Transverse colon (tissue), 4 donors: Measurements from ENCODE around the gene BBX. TPM values are rescaled to one million over a fixed set of nuclear protein-coding genes. Genes with fewer than 3 reads are reported as not detected.
"Not testable (repeated sequence)": the region's sequence is repeated elsewhere in the genome, so short reads cannot be mapped to it uniquely, and the experiment has no call there.

Source experiments
- DNase-seq: peaks from one replicate; pipeline ENCODE4 v3.0.0-alpha.2; 2019
- H3K27ac ChIP-seq, 4 donors: fragments of 200-600 bp; sonication (generic); 2 replicates each; pipeline ENCODE4 v1.5.1; 2016 to 2018; ENCODE audit warnings: inconsistent platforms in 4 of 4
- H3K27me3 ChIP-seq: fragments of 200-600 bp; sonication (generic); 2 replicates; pipeline ENCODE4 v1.5.1; 2017; ENCODE audit warnings: inconsistent platforms
- H3K36me3 ChIP-seq, 4 donors: fragments of 200-600 bp; sonication (generic); 2 replicates each; pipeline ENCODE4 v1.5.1; 2017 to 2019; ENCODE audit warnings: inconsistent platforms in 4 of 4
- H3K4me1 ChIP-seq, 4 donors: fragments of 200-600 bp; sonication (generic); 2 replicates each; pipeline ENCODE4 v1.5.1; 2017 to 2020; ENCODE audit warnings: inconsistent platforms in 4 of 4
- H3K4me3 ChIP-seq, 4 donors: fragments of 200-600 bp; sonication (generic); 1 replicate in 1 of 4; 2 replicates in 3 of 4; pipeline versions ENCODE4 v1.5.1 to v1.6.1; 2017 to 2019; ENCODE audit warnings: inconsistent platforms in 4 of 4
- H3K9me3 ChIP-seq, 2 donors: fragments of 200-600 bp; sonication (generic); 2 replicates each; pipeline ENCODE4 v1.5.1; 2017 to 2019; ENCODE audit warnings: inconsistent platforms in 2 of 2
- EP300 ChIP-seq: sonication (generic); formaldehyde crosslinking; IDR thresholded peaks from one replicate; pipeline ENCODE4 v1.6.1; 2017; ENCODE audit warnings: antibody characterized with exemption, low read depth
- POLR2A ChIP-seq: fragments of 450-650 bp; IDR thresholded peaks from one replicate; pipeline ENCODE4 v1.6.1; 2016; ENCODE audit warnings: antibody characterized with exemption, mild to moderate bottlenecking, moderate library complexity
- POLR2AphosphoS5 ChIP-seq, 3 donors: sonication (generic); formaldehyde crosslinking; IDR thresholded peaks; one replicate each; pipeline ENCODE4 v1.6.1; 2016; ENCODE audit warnings: antibody characterized with exemption in 3 of 3
- WGBS, 2 donors: methylation state at CpG; one replicate each; pipeline ENCODE4 v1.1.5; 2018; ENCODE audit warnings: low coverage in 1 of 2; 5-methylcytosine and 5-hydroxymethylcytosine counted together
- in situ Hi-C, 4 donors: fragments of 200-750 bp; cut with MboI; loops; one replicate each; pipeline versions ENCODE4 v1.15.0 to v1.15.1; 2017; ENCODE audit warnings: low sequenced_read_pairs in 3 of 4, low pct_ligation_motif_present in 1 of 4, low pct_unique_long_range_greater_than_20kb in 1 of 4
- intact Hi-C: fragments of 100-400 bp; cut with DNase I; formaldehyde crosslinking; loops from one replicate; pipeline ENCODE4 v1.15.1; 2023; ENCODE audit warnings: low total_unique reads
- total RNA-seq, 4 donors: library from RNA; depleted of rRNA; stranded (reverse); fragments of >200 nt; gene quantifications; one replicate each; pipeline ENCODE4 v1.1.0, GENCODE V29; 2016
- TF ChIP-seq, protein P1 (sequence below), 5 experiments: fragments of 200-600 bp in 3 of 5; fragments of 450-650 bp in 2 of 5; sonication (generic) in 3 of 5; IDR thresholded peaks; 1 replicate in 2 of 5; 2 replicates in 3 of 5; pipeline ENCODE4 v1.5.1; 2016 to 2017; ENCODE audit warnings: antibody characterized with exemption in 5 of 5, inconsistent platforms in 3 of 5, mild to moderate bottlenecking in 2 of 5, moderate library complexity in 1 of 5

Gene BBX
- total RNA-seq, 4 donors from 2014 or later = 22.5 to 39.6 (median 33.1) TPM

DNA sequence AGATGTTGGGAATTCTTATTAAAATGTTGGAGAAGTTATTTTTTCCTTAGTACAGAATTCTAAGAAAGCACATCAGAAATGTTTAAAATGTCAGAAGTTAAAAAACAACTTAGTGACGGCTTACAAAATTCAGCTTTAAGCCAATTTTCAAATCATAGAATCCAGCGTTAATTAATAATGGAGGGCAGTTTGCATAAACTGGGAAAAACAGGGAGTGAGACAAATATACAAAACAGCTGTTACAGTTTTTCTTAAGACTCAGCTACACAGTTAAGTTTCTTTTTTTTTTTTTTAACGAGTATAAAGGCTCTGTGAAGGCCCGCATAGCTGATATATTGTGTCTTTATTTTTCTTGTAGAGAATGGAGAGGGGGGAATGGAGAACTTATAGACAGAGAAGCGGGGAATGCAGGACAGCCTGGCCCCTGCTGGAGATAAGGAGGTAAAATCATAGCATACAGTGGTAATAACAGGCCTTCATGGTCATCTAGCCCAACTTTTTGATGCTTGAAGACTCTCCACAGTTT, 164.4 kb downstream of the BBX start:
- H3K36me3 ChIP-seq = no peaks in the 10 kb centered on the region
- no peaks in the 10 kb centered on the region for H3K27me3 ChIP-seq
- WGBS, 2 donors = 93 to 100% methylated on average over 5 of the region's 5 CpGs
- intact Hi-C loops (no loop called here), in situ Hi-C loops (no loop called here)
- no peak overlapping the region for H3K27ac ChIP-seq
- H3K9me3 ChIP-seq = no peaks in the 10 kb centered on the region
- H3K4me1 ChIP-seq = peaks cover 2 to 19% (median 10%) of the 10 kb centered on the region in 4 donors
- no peak for DNase-seq
- no peak for TF ChIP-seq POLR2AphosphoS5 (IDR thresholded peaks at IDR 0.05)
- H3K4me3 ChIP-seq = no peak overlapping the region

DNA sequence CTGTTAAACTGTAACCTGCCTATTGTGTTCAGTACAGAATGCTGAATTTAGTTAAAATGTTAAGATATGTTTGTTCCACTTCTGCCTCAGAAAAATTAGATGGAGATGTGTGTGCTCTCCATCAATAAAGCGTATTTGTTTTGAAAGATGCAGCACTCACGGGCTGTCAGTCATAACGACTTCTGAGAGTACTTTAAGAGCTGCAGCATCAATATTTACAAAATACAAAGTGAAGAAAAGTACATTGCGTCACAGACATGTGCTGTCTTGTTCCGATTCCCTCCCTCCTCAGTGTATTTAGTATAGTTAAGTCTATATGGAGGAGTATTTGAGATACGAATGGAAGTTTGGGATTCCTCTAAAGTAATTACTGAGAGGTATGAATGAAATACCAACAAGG, 166.6 kb downstream of the BBX start:
- TF ChIP-seq POLR2AphosphoS5 (IDR thresholded peaks at IDR 0.05) = no peak
- no peak for TF ChIP-seq EP300

DNA sequence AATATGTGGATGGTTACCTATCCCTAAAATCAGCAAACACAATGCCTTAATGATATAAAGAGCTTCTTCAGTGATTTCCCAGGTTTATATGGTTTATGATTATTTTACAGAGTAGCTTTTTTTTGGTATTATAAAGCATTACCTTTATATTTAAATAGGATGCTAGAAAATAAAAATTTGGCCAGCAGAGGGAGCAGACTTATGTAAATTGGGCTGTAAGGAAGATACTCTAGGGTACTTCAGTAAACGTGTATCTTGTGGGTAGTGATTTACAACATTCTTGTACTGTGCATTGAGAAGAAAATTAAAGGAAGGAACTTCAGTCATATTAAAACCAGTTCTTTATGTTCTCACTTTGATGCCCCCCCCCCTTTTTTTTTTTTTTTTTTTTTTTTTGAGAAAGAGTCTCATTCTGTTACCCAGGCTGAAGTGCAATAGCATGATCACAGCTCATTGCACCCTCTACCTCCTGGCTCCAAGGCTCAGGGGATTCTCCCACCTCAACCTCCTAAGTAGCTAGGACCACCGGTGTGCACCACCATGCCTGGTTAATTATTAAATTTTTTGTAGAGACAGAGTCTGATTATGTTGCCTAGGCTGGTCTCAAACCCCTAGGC, 167.9 kb downstream of the BBX start:
- in situ Hi-C loops (no loop called here), intact Hi-C loops (no loop called here)
- no peaks in the 10 kb centered on the region for H3K36me3 ChIP-seq
- H3K27me3 ChIP-seq = no peaks in the 10 kb centered on the region
- no peak overlapping the region for H3K4me3 ChIP-seq
- TF ChIP-seq POLR2A (no peak), EP300 (no peak), POLR2AphosphoS5 (IDR thresholded peaks at IDR 0.05) (no peak)
- TF ChIP-seq, protein P1, sequence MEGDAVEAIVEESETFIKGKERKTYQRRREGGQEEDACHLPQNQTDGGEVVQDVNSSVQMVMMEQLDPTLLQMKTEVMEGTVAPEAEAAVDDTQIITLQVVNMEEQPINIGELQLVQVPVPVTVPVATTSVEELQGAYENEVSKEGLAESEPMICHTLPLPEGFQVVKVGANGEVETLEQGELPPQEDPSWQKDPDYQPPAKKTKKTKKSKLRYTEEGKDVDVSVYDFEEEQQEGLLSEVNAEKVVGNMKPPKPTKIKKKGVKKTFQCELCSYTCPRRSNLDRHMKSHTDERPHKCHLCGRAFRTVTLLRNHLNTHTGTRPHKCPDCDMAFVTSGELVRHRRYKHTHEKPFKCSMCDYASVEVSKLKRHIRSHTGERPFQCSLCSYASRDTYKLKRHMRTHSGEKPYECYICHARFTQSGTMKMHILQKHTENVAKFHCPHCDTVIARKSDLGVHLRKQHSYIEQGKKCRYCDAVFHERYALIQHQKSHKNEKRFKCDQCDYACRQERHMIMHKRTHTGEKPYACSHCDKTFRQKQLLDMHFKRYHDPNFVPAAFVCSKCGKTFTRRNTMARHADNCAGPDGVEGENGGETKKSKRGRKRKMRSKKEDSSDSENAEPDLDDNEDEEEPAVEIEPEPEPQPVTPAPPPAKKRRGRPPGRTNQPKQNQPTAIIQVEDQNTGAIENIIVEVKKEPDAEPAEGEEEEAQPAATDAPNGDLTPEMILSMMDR (IDR thresholded peaks at IDR 0.05) = peak; percentile 44 to 63 (median 53)
- H3K4me1 ChIP-seq = no peaks in the 10 kb centered on the region
- no peak overlapping the region for H3K27ac ChIP-seq
- 30 to 32% methylated on average over 2 of the region's 2 CpGs for WGBS, 2 donors
- no peaks in the 10 kb centered on the region for H3K9me3 ChIP-seq
- no peak for DNase-seq

More for the DNA sequence above, 166.6 kb downstream of the BBX start:
- Histone ChIP-seq H3K27ac (no peak overlapping the region), H3K27me3 (no peaks in the 10 kb centered on the region), H3K4me3 (no peak overlapping the region), H3K4me1 (peaks cover 0 to 4% (median 3%) of the 10 kb centered on the region in 4 donors), H3K9me3 (no peaks in the 10 kb centered on the region), H3K36me3 (no peaks in the 10 kb centered on the region)
- intact Hi-C loops (no loop called here), in situ Hi-C loops (no loop called here)
- DNase-seq = no peak
- 68 to 96% methylated on average over 6 of the region's 6 CpGs for WGBS, 2 donors

DNA sequence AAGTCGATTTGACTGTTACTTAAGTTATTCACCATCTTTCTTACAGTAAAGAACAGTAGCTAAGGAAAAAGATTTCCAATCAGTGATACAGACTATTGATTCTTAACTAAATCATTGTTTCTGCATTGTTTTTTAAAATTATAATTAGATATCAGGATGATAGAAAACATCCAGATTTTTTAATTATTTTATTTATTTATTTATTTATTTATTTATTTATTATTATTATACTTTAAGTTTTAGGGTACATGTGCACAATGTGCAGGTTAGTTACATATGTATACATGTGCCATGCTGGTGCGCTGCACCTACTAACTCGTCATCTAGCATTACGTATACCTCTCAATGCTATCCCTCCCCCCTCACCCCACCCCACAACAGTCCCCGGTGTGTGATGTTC, 169.2 kb downstream of the BBX start:
- H3K27me3 ChIP-seq, in situ Hi-C loops, H3K4me1 ChIP-seq, H3K27ac ChIP-seq, H3K4me3 ChIP-seq, intact Hi-C loops, H3K9me3 ChIP-seq, DNase-seq, H3K36me3 ChIP-seq: not testable (repeated sequence)
- WGBS, 2 donors = 95% methylated on average over 4 to 5 of the region's 5 CpGs

DNA sequence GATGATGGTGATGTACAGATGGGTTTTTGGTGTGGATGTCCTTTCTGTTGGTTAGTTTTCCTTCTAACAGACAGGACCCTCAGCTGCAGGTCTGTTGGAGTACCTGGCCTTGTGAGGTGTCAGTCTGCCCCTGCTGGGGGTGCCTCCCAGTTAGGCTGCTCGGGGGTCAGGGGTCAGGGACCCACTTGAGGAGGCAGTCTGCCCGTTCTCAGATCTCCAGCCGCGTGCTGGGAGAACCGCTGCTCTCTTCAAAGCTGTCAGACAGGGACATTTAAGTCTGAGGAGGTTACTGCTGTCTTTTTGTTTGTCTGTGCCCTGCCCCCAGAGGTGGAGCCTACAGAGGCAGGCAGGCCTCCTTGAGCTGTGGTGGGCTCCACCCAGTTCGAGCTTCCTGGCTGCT, 174.6 kb downstream of the BBX start:
- in situ Hi-C loops, intact Hi-C loops, H3K9me3 ChIP-seq, H3K4me1 ChIP-seq, DNase-seq, H3K27me3 ChIP-seq, H3K36me3 ChIP-seq: not testable (repeated sequence)
- Histone ChIP-seq H3K27ac (peak overlapping the region in 2 of 4 donors; percentile 37 to 51), H3K4me3 (peak overlapping the region in 3 of 4 donors; percentile 28 to 51 (median 31))
- WGBS, 2 donors = 40% methylated on average over 5 of the region's 6 CpGs; no CpG with 5 or more reads in 1 of the 2 donors

DNA sequence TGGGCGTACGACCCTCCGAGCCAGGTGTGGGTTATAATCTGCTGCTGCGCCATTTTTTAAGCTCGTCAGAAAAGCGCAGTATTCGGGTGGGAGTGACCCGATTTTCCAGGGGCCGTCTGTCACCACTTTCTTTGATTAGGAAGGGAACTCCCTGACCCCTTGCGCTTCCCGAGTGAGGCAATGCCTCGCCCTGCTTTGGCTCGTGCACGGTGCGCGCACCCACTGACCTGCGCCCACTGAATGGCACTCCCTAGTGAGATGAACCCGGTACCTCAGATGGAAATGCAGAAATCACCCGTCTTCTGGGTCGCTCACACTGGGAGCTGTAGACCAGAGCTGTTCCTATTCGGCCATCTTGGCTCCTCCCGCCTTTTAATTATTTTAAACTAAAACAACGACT, 175.1 kb downstream of the BBX start:
- 58 to 69% methylated on average over 5 to 14 of the region's 23 CpGs for WGBS, 2 donors
- Histone ChIP-seq H3K4me3 (peak overlapping the region in 3 of 4 donors; percentile 28 to 51 (median 31)), H3K27ac (peak overlapping the region in 3 of 4 donors; percentile 9 to 51 (median 37))
- H3K4me1 ChIP-seq, intact Hi-C loops, H3K27me3 ChIP-seq, in situ Hi-C loops, H3K36me3 ChIP-seq, H3K9me3 ChIP-seq: not testable (repeated sequence)
- peak; percentile 38 for DNase-seq
